Activated CD4-positive, alpha-beta memory T cell treated with anti-CD3 and anti-CD28 coated beads for 36 hours (primary cell): ENCODE data around the gene PPP1R14D. TPM values are rescaled to one million over a fixed set of nuclear protein-coding genes. Genes with fewer than 3 reads are reported as not detected.

Experiments
- CTCF ChIA-PET: fragments of 350-600 bp; sonication (Branson Sonifier 250); formaldehyde crosslinking; loops from one replicate; lab custom pipeline; 2021; ENCODE audit warnings: antibody characterized with exemption, inconsistent platforms; lab: Charles Lee
- POLR2A ChIA-PET: fragments of 350-600 bp; sonication (Branson Sonifier 250); formaldehyde crosslinking; loops from one replicate; lab custom pipeline; 2021; ENCODE audit warnings: antibody characterized with exemption; lab: Charles Lee
- DNase-seq: peaks from one replicate; pipeline ENCODE4 v3.0.0-alpha.2; 2020
- H3K27ac Mint-ChIP-seq: one replicate; pipeline ENCODE4 v1.8.0; 2021; ENCODE audit warnings: mixed read lengths
- H3K27me3 Mint-ChIP-seq: one replicate; pipeline ENCODE4 v1.8.0; 2021; ENCODE audit warnings: mixed read lengths
- H3K36me3 Mint-ChIP-seq: one replicate; pipeline ENCODE4 v1.8.0; 2021; ENCODE audit warnings: mixed read lengths
- H3K4me1 Mint-ChIP-seq: one replicate; pipeline ENCODE4 v1.8.0; 2021; ENCODE audit warnings: low read depth, mixed read lengths
- H3K4me3 Mint-ChIP-seq: one replicate; pipeline ENCODE4 v1.8.0; 2021; ENCODE audit warnings: mild to moderate bottlenecking, mixed read lengths
- H3K9me3 Mint-ChIP-seq: one replicate; pipeline ENCODE4 v1.8.0; 2021; ENCODE audit warnings: mixed read lengths
- intact Hi-C: fragments of 100-400 bp; cut with micrococcal nuclease; formaldehyde crosslinking; loops from one replicate; pipeline ENCODE4 v1.15.1; 2023
- total RNA-seq, 2 experiments: library from RNA; stranded (reverse); gene quantifications; one replicate each; pipeline ENCODE4 v1.2.3, GENCODE V29; 2021

The PPP1R14D gene
- total RNA-seq, 2 experiments from 2014 or later: not detected

DNA sequence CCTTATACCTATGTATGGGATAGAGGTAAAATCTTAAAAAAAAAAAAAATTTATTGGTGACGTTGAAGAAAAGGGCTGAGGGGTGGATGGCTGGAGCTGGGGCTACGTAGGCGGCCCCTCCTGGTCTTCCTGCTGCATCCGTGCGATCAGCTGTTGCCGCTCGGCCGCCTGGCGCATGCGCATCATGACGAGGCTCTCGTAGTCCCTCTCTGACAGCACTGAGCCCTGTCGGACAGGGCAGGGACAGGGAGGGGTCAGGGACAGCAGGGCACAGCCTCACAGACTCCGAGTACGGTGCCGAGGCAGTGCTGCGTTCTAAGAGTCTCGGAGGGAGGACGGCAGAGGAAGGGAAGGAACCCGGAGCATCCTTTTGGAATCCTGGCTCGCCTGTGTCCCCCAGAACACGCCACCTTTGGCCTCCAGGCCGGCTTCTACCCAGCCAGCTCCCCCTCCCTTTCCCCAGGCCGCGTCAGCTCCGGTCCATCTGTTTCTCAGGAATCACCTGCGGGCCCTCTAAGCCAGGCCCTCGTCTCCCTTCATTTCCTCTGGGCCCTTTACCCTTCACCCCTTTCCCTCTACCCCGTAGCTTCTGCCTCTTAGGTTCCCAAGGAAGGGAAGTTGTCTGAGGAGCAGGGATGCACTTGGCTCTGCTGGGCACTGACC is 60.5 kb downstream of the PPP1R14D start:
- ChIA-PET POLR2A (interaction anchor here (1.5 kb wide), 1 partner anchor 73 kb away, joined by 3 read pairs; the partner anchor contains the start of gene RAD51), CTCF (interaction anchor here (0.6 to 1.1 kb wide), 2 partner anchors 10 to 14 kb away, joined by 3 read pairs; no protein-coding TSS in a partner anchor)
- no peak overlapping the region for H3K4me3 Mint-ChIP-seq
- peaks cover 2% of the 10 kb centered on the region for H3K36me3 Mint-ChIP-seq
- H3K4me1 Mint-ChIP-seq: peaks cover 41% of the 10 kb centered on the region
- H3K27me3 Mint-ChIP-seq: no peaks in the 10 kb centered on the region
- no peak for DNase-seq
- no peak overlapping the region for H3K27ac Mint-ChIP-seq
- intact Hi-C loops: loop anchor here (5.0 to 10.0 kb wide), 2 partner anchors 77 to 201 kb away; partner anchors contain the start of genes CCDC32, RPUSD2 and SPINT1
- H3K9me3 Mint-ChIP-seq: no peaks in the 10 kb centered on the region

GRCh38 chr15:40766906-40767837 is 61.3 kb downstream of the PPP1R14D start:
- H3K4me3 Mint-ChIP-seq: no peak overlapping the region
- H3K27ac Mint-ChIP-seq: no peak overlapping the region
- intact Hi-C loops: loop anchor here (5.0 to 10.0 kb wide), 2 partner anchors 78 to 200 kb away; partner anchors contain the start of genes CCDC32, RPUSD2 and SPINT1
- ChIA-PET CTCF (interaction anchor here (1.2 to 6.0 kb wide), 3 partner anchors 18 to 91 kb away, joined by 3 to 47 read pairs (median 3); no protein-coding TSS in a partner anchor), POLR2A (interaction anchor here (1.5 kb wide), 1 partner anchor 72 kb away, joined by 3 read pairs; the partner anchor contains the start of gene RAD51)
- H3K9me3 Mint-ChIP-seq: no peaks in the 10 kb centered on the region
- no peak for DNase-seq
- H3K36me3 Mint-ChIP-seq: peaks cover 2% of the 10 kb centered on the region
- no peaks in the 10 kb centered on the region for H3K27me3 Mint-ChIP-seq
- H3K4me1 Mint-ChIP-seq: peaks cover 43% of the 10 kb centered on the region

DNA sequence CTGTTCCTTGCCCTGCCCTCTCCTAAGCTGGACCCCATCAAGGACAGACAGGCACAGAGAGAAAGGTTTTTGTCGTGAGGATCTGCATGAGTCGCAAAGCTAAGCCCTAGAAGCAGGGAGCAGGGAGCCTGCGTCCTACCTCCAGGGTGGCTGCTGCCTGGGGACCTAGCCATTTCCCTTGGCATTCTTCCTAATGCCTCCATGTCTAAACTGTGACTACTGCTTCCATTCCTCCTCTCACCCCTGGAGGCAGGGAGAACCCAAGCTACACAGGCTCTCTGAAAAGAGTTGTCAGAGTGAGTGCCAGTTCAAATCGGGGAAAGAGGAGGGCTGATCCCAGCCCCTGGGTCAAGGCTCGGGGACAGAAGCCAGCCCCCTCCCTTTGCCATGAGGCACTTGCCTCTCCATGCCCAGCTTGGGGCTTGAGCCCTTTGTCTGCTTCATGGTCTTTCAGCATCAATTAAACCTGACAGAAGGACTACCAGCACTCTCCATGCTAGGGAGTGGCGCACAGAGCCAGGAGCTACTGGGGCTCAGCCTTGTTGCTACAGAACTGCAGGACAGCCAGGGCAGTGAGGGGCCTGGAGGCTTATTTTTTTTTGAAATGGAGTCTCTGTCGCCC is 62.2 kb downstream of the PPP1R14D start:
- intact Hi-C loops: loop anchor here (5.0 to 10.0 kb wide), 2 partner anchors 78 to 199 kb away; partner anchors contain the start of genes CCDC32, RPUSD2 and SPINT1
- CTCF ChIA-PET: interaction anchor here (1.2 to 6.0 kb wide), 3 partner anchors 18 to 92 kb away, joined by 3 to 47 read pairs (median 3); no protein-coding TSS in a partner anchor
- no peaks in the 10 kb centered on the region for H3K27me3 Mint-ChIP-seq
- no peaks in the 10 kb centered on the region for H3K9me3 Mint-ChIP-seq
- H3K36me3 Mint-ChIP-seq: peaks cover 2% of the 10 kb centered on the region
- H3K27ac Mint-ChIP-seq: peak overlapping the region; percentile 6
- peaks cover 43% of the 10 kb centered on the region for H3K4me1 Mint-ChIP-seq
- no peak overlapping the region for H3K4me3 Mint-ChIP-seq
- DNase-seq: no peak
- POLR2A ChIA-PET: interaction anchor here (0.6 to 1.5 kb wide), 3 partner anchors 8 to 133 kb away, joined by 3 to 4 read pairs (median 3); partner anchors contain the start of gene RAD51

Other genes with a start within 250 kb of the PPP1R14D start
- gene KNL1, start 234.5 kb downstream of the PPP1R14D start, total RNA-seq: 10 to 100 TPM; 32.8 to 33.1 TPM
- 10 to 100 TPM; 67.1 to 70.0 TPM for gene RAD51, start 133.5 kb downstream of the PPP1R14D start, total RNA-seq
- 10 to 100 TPM; 22.6 to 22.7 TPM for gene RMDN3, start 73.5 kb downstream of the PPP1R14D start, total RNA-seq
- 10 to 100 TPM; 36.0 to 40.2 TPM for gene GCHFR, start 64.6 kb downstream of the PPP1R14D start, total RNA-seq
- under 1 TPM; 0.39 to 0.43 TPM for gene C15orf62, start 58.7 kb downstream of the PPP1R14D start, total RNA-seq
- gene ZFYVE19, start 21.6 kb downstream of the PPP1R14D start, total RNA-seq: 10 to 100 TPM; 22.8 to 26.1 TPM
- 10 to 100 TPM; 32.5 to 34.5 TPM for gene DNAJC17, start 21.2 kb downstream of the PPP1R14D start, total RNA-seq
- gene SPINT1, start 15.3 kb upstream of the PPP1R14D start, total RNA-seq: 10 to 100 TPM; 11.3 to 13.1 TPM
- under 1 TPM; 0.29 to 0.53 TPM for gene RHOV, start 45.5 kb upstream of the PPP1R14D start, total RNA-seq
- 1 to 10 TPM; 7.8 to 8.8 TPM for gene VPS18, start 65.7 kb upstream of the PPP1R14D start, total RNA-seq
- gene DLL4, start 100.6 kb upstream of the PPP1R14D start, total RNA-seq: not detected
- gene CHAC1, start 124.8 kb upstream of the PPP1R14D start, total RNA-seq: 10 to 100 TPM; 21.6 to 22.3 TPM